Activated effector memory CD4-positive, alpha-beta T cell treated with Interleukin-2 at 50 U/mL for 16 hours (primary cell): ENCODE results near the gene FGFR4.
"Not testable (repeated sequence)": the region's sequence is repeated elsewhere in the genome, so short reads cannot be mapped to it uniquely, and the experiment has no call there.

Experiments
- DNase-seq: peaks from one replicate; pipeline ENCODE4 v3.0.0-alpha.2; 2020

Gene FGFR4

DNA sequence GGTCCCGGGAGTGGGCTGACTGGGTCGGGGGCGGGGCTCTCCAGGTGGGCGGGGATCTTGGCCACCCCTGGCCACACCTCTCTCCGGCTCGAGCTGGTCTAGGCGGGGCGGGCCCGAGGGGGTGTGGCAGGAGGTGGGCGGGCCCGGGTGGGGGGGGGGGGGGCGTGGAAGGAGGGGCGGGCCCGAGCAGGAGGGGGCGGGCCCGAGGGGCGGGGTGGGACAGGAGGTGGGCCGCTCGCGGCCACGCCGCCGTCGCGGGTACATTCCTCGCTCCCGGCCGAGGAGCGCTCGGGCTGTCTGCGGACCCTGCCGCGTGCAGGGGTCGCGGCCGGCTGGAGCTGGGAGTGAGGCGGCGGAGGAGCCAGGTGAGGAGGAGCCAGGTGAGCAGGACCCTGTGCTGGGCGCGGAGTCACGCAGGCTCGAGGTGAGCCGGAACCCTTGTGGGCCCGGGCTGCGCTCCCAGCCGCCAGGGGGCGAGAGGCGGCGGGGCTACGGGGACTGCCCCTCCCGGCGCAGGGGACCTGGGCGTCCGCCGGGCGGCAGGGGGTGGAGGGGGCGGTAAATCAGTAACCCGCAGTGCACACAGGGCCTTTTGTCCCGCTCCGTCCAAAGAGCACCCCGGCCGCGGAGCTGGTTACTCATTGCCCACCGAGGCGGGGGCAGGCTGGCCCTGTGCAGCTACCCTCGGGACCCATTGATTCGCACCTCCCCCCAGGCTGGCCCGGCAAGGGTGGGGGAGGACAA, at the start of gene FGFR4:
FGFR4 (plus strand) TSS at position 262 of the 744 bp plus-strand sequence. CDS start 2,688 bp downstream, outside the sequence.
- peak; percentile 53 for DNase-seq

GRCh38 chr5:177036921-177037320, 49.8 kb upstream of the FGFR4 start:
- no peak for DNase-seq

- DNase-seq: no peak
Measured at GRCh38 chr5:177040814-177041420, 45.8 kb upstream of the FGFR4 start.

- DNase-seq: no peak
Measured at GRCh38 chr5:177041936-177042335, 44.8 kb upstream of the FGFR4 start.

- no peak for DNase-seq
Measured at GRCh38 chr5:177043114-177043513, 43.6 kb upstream of the FGFR4 start.

DNA sequence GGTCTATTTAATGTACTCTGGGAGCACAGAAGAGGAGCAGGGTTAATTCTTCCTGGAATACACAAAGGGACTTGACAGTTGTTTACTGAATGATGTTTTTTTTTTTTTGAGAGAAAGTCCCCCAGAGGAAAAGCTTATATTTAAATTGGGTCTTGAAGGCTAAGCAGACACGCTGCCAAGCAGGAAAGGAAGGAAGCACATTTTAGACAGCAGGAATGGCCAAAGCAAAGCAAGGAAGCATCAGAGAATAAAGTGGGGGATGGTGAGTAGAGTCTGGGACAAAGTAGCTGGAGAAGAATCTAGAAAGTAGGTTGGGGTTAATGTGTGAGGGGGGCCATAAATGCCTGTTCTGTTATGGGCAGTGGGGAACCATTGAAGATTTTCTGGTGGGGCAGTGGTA, 42.8 kb upstream of the FGFR4 start:
- no peak for DNase-seq

GRCh38 chr5:177044641-177045040, 42.1 kb upstream of the FGFR4 start:
- DNase-seq: no peak

- DNase-seq: no peak
Measured at GRCh38 chr5:177045631-177046030, 41.1 kb upstream of the FGFR4 start.

DNA sequence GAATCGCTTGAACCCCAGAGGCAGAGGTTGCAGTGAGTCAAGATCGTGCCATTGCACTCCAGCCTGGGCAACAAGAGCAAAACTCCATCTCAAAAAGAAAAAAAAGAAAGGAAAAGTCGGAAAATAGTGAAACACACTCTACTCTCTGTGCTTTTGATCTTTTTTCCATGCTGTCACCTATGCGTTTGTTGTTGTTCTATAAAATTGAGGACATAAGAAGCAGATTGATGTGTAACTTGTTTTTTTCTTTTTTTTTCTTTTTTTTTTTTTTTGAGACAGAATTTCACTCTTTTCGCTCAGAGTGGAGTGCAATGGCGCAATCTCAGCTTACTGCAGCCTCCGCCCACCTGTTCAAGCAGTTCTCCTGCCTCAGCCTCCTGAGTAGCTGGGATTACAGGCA, 38.2 kb upstream of the FGFR4 start:
- not testable (repeated sequence) for DNase-seq

DNA sequence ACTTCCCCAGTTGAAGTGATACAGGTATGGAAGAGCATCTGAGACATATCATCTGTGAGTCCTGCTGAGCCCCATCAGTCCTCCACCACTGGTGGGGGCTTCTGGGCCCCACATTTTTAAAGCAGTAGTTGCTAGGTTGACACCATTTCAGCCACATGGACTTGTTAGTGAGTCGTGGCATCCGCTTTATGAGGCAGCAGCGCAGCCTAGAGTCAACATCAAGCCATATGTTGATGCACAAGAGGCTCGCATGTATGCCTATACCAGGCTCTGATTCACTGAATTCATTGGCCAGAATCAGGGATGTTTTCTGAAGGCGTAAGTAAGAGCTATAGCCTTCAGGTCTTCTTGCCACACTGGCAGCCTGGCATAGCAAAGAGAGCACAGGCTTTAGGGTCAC, 37.4 kb upstream of the FGFR4 start:
- no peak for DNase-seq

- no peak for DNase-seq
Measured at GRCh38 chr5:177064500-177065277, 22.0 kb upstream of the FGFR4 start.

- no peak for DNase-seq
Measured at GRCh38 chr5:177065491-177065890, 21.2 kb upstream of the FGFR4 start.

DNA sequence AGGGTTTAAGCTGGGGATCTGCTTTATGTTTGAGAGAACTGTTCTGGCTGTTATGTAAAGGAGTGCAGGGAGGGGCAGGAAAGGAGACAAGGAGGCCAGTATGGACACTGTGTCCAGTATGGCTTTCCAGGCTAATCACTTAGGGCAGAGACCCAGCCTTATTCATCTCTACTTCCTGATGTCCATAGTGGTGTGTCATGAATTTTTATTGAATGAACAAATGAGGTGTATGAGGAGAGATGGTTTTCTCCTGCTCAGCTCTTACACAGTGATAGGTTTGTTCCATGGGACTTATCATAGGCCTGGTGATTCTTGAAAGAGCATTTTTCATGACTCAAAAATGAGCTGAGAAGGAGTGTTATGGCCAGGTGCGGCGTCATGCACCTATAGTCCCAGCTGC, 20.5 kb upstream of the FGFR4 start:
- DNase-seq: no peak

- DNase-seq: no peak
Measured at GRCh38 chr5:177067503-177067902, 19.2 kb upstream of the FGFR4 start.

DNA sequence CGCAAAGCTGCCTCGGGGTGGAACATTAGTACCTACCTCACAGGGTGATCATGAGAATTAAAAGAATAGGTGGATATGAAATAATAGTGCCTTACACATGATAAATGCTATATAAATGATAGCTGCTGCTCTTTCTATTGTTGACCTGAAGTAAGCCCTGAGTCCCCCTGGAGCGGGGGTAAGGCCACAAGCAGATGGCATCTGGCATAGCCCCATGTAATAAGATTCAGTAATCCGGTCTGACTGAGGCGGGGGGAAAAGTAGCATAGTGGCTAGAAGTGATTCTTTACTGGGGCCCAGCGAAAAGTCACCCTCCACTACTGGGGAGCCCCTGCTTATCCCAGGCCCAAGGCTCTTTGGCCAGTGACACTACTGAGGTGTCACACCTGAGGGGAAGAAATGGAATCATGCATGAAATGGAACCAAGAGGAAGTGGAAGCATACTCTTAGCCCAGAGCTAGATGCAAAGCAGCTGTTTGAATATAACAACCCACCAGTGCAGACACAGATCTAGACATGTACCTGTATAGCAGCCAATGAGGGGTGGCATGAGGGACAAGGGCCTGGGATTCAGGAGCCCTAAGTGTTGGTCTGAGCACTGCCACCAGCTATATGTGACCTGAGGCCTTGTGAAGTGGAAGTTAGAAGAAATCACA, 16.1 kb upstream of the FGFR4 start:
- DNase-seq: no peak

DNA sequence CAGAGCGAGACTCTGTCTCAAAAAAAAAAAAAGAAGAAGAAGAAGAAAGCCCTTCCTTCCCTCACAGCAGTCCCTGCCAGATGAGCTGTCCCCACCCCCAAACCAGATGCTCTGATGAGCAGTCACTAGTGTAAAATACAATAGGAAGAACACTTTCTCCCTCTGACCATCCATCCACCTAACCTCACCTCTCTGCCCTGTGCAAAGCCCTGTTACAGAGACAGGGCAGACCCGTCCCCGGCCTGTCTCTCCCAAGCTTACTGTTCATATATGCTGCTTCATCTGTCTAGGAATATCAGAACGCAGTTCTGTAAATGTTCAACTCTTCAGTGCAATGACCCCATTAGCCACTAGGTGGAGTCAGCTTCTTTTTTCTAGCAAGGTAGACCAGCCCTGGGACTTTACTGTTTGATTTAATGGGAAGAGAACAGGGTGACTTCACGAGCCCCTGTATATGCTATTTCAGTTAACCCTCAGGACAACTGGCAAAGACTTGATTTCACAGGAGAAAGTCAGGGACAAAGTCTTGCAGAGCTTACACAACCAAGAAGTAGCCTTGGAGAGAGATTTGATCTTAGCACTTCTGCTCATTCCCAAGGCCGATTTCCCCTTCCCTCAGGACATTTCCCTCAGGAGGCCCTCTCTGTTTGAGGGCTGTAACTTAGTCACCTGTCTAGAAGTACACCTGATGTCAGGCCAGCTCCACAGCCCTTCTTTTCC, 14.9 kb upstream of the FGFR4 start:
- DNase-seq: peak; percentile 8

- no peak for DNase-seq
Measured at GRCh38 chr5:177077335-177077734, 9.4 kb upstream of the FGFR4 start.

- DNase-seq: no peak
Measured at GRCh38 chr5:177079606-177080005, 7.1 kb upstream of the FGFR4 start.

- no peak for DNase-seq
Measured at GRCh38 chr5:177080265-177080664, 6.5 kb upstream of the FGFR4 start.

DNA sequence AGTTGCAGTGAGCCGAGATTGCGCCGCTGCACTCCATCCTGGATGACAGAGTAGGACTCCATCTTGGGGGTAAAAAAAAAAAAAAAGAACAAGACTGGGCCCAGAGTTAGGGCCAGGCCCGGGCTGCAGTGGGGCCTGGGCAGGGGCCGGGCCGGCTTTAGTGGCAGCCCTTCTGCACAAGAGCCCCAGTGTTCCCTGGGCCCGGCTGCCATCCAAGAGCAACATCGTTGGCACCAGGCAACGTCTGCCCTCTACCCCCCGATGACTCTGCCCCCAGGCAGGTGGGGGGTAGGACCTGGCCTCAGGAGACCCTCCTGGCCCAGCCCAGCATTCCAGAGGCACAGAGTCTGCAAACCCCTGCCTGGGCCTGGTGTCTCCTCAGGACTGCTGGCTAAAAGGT, 4.9 kb upstream of the FGFR4 start:
- DNase-seq: no peak

DNA sequence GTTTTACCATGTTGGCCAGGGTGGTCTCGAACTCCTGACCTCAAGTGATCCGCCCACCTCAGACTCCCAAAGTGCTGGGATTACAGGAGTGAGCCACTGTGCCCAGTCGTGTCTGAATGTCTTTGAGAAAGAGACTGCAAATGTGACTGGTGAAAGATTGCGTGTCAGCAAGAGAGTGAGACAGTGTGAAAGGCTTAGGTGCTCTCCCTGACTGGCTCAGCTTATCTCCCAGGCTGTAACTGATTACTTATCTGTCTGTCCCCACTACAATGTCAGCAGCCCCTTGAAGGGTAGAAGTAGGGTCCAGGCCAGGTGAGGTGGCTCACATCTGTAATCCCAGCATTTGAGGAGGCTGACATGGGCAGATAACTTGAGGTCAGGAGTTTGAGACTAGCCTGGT, 3.4 kb upstream of the FGFR4 start:
- no peak for DNase-seq

GRCh38 chr5:177084175-177084574, 2.5 kb upstream of the FGFR4 start:
- no peak for DNase-seq
